ENCODE measurements around the gene GNAO1.

GNAO1 gene

DNA sequence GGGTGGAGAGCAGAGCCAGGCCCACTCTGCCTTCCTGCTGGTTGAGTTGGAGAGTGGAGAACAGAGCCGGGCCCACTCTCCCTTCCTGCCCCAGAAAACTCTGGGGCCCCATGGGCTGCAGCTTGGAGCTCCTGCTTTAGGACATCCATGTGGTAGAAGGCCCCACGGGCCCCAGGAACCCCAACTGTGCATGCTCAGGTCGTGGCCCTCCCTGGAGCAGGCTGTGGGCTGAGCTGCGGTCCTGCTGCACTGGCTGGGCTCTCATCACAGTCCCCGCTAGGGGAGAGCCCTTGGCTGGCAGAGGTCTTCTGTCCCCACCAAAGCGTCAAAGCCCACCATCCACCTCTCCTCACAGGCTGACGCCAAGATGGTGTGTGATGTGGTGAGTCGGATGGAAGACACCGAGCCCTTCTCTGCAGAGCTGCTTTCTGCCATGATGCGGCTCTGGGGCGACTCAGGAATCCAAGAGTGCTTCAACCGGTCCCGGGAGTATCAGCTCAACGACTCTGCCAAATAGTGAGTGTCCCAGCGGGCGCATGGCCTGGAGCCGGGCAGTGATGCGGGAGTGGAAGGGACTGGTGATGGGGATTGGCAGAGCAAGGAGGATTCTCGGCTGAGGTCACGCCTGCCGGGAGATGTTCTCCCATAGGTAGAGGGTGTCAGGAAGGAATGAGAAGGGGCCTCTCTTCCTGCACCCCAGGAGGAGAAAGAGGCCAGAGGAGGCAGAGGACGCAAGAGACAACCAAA is 137.2 kb downstream of the GNAO1 start:
- POLR2A ChIA-PET = interaction anchor here (1.0 kb wide), 1 partner anchor 11 kb away, joined by 3 read pairs; no protein-coding TSS in a partner anchor
- TF ChIP-seq FOXK2 (IDR thresholded peaks at IDR 0.05) = no peak
- TF ChIP-seq FOXA1 (IDR thresholded peaks at IDR 0.05) = no peak
- DNase-seq (ENCODE audit: extremely low spot score) = no peak
- CTCF ChIA-PET = interaction anchor here (0.6 to 1.2 kb wide), 2 partner anchors 10 to 833 kb away, joined by 3 to 5 read pairs; no protein-coding TSS in a partner anchor

DNA sequence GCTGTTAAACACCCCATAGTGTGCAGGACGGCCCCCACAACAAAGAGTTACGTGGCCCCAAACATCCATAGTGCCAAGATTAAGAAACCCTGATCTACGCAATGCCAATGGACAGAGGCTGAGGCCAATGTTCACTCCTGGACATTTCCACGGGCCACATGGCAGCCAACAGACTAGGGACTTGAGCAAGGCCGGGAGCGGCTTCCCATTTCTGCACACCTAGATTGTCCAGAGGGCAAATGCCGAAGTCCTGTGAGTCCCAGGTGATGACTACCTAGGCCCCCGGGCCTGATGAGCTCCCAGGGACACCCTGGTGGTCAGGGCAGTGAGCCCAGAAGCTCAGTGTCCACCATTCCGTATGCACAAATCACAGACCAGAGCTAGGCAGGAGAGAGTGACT is 138.6 kb downstream of the GNAO1 start:
- TF ChIP-seq CTBP1 (IDR thresholded peaks at IDR 0.05; ENCODE audit: borderline replicate concordance) (no peak), LEF1 (IDR thresholded peaks at IDR 0.05; ENCODE audit: borderline replicate concordance) (no peak), BHLHE40 (IDR thresholded peaks at IDR 0.05; ENCODE audit: borderline replicate concordance) (no peak), ELF4 (IDR thresholded peaks at IDR 0.05) (no peak), ZNF384 (IDR thresholded peaks at IDR 0.05) (no peak), SUZ12 (IDR thresholded peaks at IDR 0.05) (no peak), ARNT (IDR thresholded peaks at IDR 0.05) (no peak), TARDBP (IDR thresholded peaks at IDR 0.05) (no peak), FOXA1 (IDR thresholded peaks at IDR 0.05) (no peak), SP1 (IDR thresholded peaks at IDR 0.05) (no peak), FOXM1 (IDR thresholded peaks at IDR 0.05; ENCODE audit: borderline replicate concordance) (no peak), NFRKB (IDR thresholded peaks at IDR 0.05) (no peak)
- TF ChIP-seq, protein P1, sequence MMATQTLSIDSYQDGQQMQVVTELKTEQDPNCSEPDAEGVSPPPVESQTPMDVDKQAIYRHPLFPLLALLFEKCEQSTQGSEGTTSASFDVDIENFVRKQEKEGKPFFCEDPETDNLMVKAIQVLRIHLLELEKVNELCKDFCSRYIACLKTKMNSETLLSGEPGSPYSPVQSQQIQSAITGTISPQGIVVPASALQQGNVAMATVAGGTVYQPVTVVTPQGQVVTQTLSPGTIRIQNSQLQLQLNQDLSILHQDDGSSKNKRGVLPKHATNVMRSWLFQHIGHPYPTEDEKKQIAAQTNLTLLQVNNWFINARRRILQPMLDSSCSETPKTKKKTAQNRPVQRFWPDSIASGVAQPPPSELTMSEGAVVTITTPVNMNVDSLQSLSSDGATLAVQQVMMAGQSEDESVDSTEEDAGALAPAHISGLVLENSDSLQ (IDR thresholded peaks at IDR 0.05) = no peak
- ChIA-PET CTCF (interaction anchor here (1.2 to 2.8 kb wide), 2 partner anchors 12 to 26 kb away, joined by 5 to 9 read pairs; no protein-coding TSS in a partner anchor), POLR2A (interaction anchor here (0.7 kb wide), 1 partner anchor 17 kb away, joined by 3 read pairs; no protein-coding TSS in a partner anchor)
- DNase-seq (ENCODE audit: extremely low spot score) = no peak

DNA sequence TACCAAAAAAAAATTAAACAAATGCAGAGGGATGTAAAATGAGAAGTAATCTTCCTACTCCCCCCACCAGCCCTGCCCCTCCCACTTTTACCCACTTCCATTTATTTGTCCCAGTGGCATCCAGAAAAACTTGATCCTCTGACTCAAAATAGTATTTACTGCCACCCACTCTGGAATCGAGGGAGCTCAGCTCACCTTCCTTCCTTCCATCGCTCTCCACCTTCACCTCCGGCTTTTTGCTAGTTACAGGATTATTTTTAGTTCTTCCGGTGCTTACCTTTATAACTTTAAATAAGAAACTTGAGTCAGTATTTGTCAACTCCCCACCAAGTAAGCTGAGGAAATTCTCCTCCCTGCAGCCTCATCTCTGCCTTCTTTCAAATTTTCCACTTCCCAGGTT is 139.2 kb downstream of the GNAO1 start:
- no peak for TF ChIP-seq FOXK2 (IDR thresholded peaks at IDR 0.05)
- no peak for TF ChIP-seq CTBP1 (IDR thresholded peaks at IDR 0.05; ENCODE audit: borderline replicate concordance)
- TF ChIP-seq ZNF384 (IDR thresholded peaks at IDR 0.05) = no peak
- TF ChIP-seq FOXM1 (IDR thresholded peaks at IDR 0.05; ENCODE audit: borderline replicate concordance) = no peak
- TF ChIP-seq BHLHE40 (IDR thresholded peaks at IDR 0.05; ENCODE audit: borderline replicate concordance) = no peak
- TF ChIP-seq SUZ12 (IDR thresholded peaks at IDR 0.05) = no peak
- TF ChIP-seq, protein P1 (IDR thresholded peaks at IDR 0.05) = no peak
- no peak for TF ChIP-seq L3MBTL2 (conservative IDR thresholded peaks at IDR 0.05)
- no peak for TF ChIP-seq FOXA1 (IDR thresholded peaks at IDR 0.05)
- TF ChIP-seq HDGF (IDR thresholded peaks at IDR 0.05; ENCODE audit: borderline replicate concordance) = no peak
- TF ChIP-seq ELF4 (IDR thresholded peaks at IDR 0.05) = no peak
- no peak for TF ChIP-seq ARNT (IDR thresholded peaks at IDR 0.05)
- TF ChIP-seq SP1 (IDR thresholded peaks at IDR 0.05) = no peak
- no peak for TF ChIP-seq LEF1 (IDR thresholded peaks at IDR 0.05; ENCODE audit: borderline replicate concordance)
- ChIA-PET POLR2A (no interaction called here), CTCF (interaction anchor here (2.8 kb wide), 1 partner anchor 26 kb away, joined by 9 read pairs; no protein-coding TSS in a partner anchor)
- DNase-seq (ENCODE audit: extremely low spot score) = no peak

DNA sequence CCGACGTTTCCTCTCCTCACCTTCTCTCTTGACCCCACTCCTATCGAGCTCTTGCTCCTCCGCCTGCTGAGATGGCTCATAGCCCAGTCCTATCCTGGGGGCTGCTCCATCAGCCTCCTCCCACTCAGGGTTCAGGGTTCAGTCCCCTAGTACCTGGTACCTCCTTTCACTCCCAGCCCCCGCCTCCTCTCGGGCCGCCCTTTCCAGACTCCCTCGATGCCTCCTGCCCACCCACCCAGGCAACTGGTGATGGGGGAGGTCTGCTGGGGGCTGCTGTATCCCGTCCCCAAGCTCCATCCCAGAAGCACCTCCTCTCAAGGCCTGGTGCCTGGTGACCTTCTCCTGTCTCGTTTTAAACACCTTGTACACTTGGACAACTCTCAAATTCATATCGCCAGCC is 140.1 kb downstream of the GNAO1 start:
- POLR2A ChIA-PET = interaction anchor here (1.2 kb wide), 1 partner anchor 25 kb away, joined by 3 read pairs; no protein-coding TSS in a partner anchor
- TF ChIP-seq ARNT (IDR thresholded peaks at IDR 0.05) = no peak
- no peak for TF ChIP-seq SP1 (IDR thresholded peaks at IDR 0.05)
- TF ChIP-seq SUZ12 (IDR thresholded peaks at IDR 0.05) = no peak
- no peak for DNase-seq (ENCODE audit: extremely low spot score)
- CTCF ChIA-PET = interaction anchor here (2.8 kb wide), 1 partner anchor 25 kb away, joined by 9 read pairs; no protein-coding TSS in a partner anchor

DNA sequence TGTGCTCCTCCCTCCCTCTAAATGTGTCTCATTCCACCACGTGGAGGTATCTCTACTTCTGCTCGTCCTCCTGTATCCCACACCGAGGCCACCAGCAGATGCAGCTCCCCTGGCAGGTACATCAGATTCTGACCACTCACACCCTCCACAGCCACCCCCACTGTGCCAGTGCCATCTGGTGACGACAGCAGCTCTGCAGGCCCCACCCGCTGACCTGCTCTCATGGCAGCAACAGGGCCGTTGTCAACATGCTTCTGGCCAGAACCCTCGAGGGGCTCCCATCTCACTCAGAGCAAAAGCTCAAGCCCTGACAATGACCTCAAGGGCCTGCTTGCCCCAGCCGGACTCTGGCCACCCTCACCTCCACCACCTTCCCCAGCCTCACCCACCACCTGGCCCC is 140.6 kb downstream of the GNAO1 start:
- CTCF ChIA-PET = interaction anchor here (2.8 kb wide), 1 partner anchor 24 kb away, joined by 9 read pairs; no protein-coding TSS in a partner anchor
- no peak for DNase-seq (ENCODE audit: extremely low spot score)
- TF ChIP-seq HDGF (IDR thresholded peaks at IDR 0.05; ENCODE audit: borderline replicate concordance) = no peak
- no peak for TF ChIP-seq ARNT (IDR thresholded peaks at IDR 0.05)
- TF ChIP-seq FOXA1 (IDR thresholded peaks at IDR 0.05) = no peak
- TF ChIP-seq ELF4 (IDR thresholded peaks at IDR 0.05) = no peak
- no peak for TF ChIP-seq LEF1 (IDR thresholded peaks at IDR 0.05; ENCODE audit: borderline replicate concordance)
- no peak for TF ChIP-seq ZNF384 (IDR thresholded peaks at IDR 0.05)
- POLR2A ChIA-PET = interaction anchor here (1.2 kb wide), 1 partner anchor 25 kb away, joined by 3 read pairs; no protein-coding TSS in a partner anchor

DNA sequence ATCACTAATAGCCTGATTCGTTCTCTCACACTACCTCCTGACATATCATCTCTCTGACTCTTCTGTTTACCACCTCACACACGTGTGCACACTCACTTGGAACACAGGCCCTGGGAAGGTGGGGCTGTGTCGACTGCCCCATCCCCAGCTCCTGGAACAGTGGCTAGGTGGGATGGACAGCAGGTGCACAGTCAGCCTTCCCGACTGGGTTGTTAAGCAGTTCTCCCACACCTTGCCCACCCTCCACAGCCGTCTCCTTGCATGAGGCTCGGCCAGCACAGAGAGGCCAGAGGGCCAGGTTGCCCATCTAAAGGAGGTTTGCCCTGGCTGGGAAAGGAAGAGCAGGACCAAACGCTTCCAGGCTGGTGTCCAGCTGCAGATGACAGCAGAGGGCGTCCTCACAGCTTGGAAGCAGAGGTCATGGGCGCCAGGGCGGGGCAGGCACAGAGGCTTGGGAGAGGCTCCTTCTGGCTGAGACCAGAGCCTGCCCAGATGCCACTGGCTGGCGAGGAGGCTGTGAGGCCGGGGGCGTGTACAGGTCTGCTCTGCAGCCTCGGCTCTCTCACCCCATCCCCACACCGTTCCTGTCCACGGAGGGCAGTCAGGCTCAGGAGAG is 141.3 kb downstream of the GNAO1 start:
- POLR2A ChIA-PET = interaction anchor here (1.2 kb wide), 1 partner anchor 24 kb away, joined by 3 read pairs; no protein-coding TSS in a partner anchor
- CTCF ChIA-PET = interaction anchor here (2.8 kb wide), 1 partner anchor 24 kb away, joined by 9 read pairs; no protein-coding TSS in a partner anchor
- peak; percentile 17 for DNase-seq (ENCODE audit: extremely low spot score)
- no peak for TF ChIP-seq FOXK2 (IDR thresholded peaks at IDR 0.05)
- no peak for TF ChIP-seq NFRKB (IDR thresholded peaks at IDR 0.05)

DNA sequence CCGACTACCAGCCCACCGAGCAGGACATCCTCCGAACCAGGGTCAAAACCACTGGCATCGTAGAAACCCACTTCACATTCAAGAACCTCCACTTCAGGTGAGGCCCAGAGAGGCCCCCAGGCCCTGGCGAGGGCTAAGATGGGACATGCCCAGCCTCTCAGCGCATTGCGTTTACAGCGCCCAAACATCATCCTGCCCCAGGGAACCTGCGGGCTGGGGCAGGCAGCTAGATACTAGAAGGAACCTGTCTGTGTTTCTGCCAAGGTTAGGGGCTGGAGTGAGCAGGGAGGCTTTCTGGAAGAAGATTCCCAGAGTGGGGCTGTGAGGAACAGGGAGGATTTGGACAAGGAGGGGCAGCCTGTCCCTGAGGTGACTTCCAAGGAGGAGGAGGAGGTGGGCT is 143.5 kb downstream of the GNAO1 start:
- no peak for DNase-seq (ENCODE audit: extremely low spot score)
- ChIA-PET CTCF (no interaction called here), POLR2A (interaction anchor here (1.2 kb wide), 1 partner anchor 9 kb away, joined by 4 read pairs; no protein-coding TSS in a partner anchor)
- no peak for TF ChIP-seq CTBP1 (IDR thresholded peaks at IDR 0.05; ENCODE audit: borderline replicate concordance)
- TF ChIP-seq SP1 (IDR thresholded peaks at IDR 0.05) = no peak
- no peak for TF ChIP-seq ELF4 (IDR thresholded peaks at IDR 0.05)
- TF ChIP-seq NFRKB (IDR thresholded peaks at IDR 0.05) = no peak
- TF ChIP-seq FOXK2 (IDR thresholded peaks at IDR 0.05) = no peak
- no peak for TF ChIP-seq SUZ12 (IDR thresholded peaks at IDR 0.05)
- TF ChIP-seq L3MBTL2 (conservative IDR thresholded peaks at IDR 0.05) = no peak
